HL-60 (cell line): Measurements from ENCODE around the gene DIP2C.

Experiments used
- DNase-seq, 2 experiments: peaks; one replicate each; pipeline ENCODE4 v3.0.0-alpha.2; 2010 to 2020; ENCODE audit warnings: low read depth in 1 of 2, low spot score in 1 of 2
- H3K27ac ChIP-seq: fragments of 250-450 bp; sonication (Bioruptor Pico); replicated peaks from 2 replicates; pipeline ENCODE4 v1.5.1; 2020; ENCODE audit warnings: mild to moderate bottlenecking, moderate library complexity
- H3K27me3 ChIP-seq: fragments of 250-450 bp; sonication (Bioruptor Pico); 2 replicates; pipeline ENCODE4 v1.5.1; 2021; ENCODE audit warnings: mild to moderate bottlenecking, moderate library complexity; ENCODE audit not compliant: insufficient read depth, poor library complexity, severe bottlenecking
- H3K4me3 ChIP-seq: replicated peaks from 2 replicates; pipeline ENCODE4 v1.5.1; 2011; ENCODE audit warnings: mild to moderate bottlenecking, control low read depth, low read length; ENCODE audit not compliant: insufficient read depth
- CTCF ChIP-seq: IDR thresholded peaks from one replicate; pipeline ENCODE4 v1.5.1; 2011; ENCODE audit warnings: low read length, control low read depth, inconsistent platforms; ENCODE audit not compliant: insufficient read depth
- GABPA ChIP-seq: IDR thresholded peaks from 2 replicates; pipeline ENCODE4 v1.6.1; 2012; ENCODE audit warnings: low read depth
- POLR2AphosphoS5 ChIP-seq: IDR thresholded peaks from 2 replicates; pipeline ENCODE4 v1.6.1; 2012; ENCODE audit warnings: low read depth
- REST ChIP-seq: IDR thresholded peaks from 2 replicates; pipeline ENCODE4 v1.6.1; 2012; ENCODE audit warnings: low read depth; ENCODE audit not compliant: insufficient replicate concordance
- SPI1 ChIP-seq: IDR thresholded peaks from 2 replicates; pipeline ENCODE4 v1.6.1; 2012; ENCODE audit warnings: low read depth, mild to moderate bottlenecking, borderline replicate concordance

DIP2C gene

GRCh38 chr10:557792-558328 is 131.6 kb downstream of the DIP2C start:
- Histone ChIP-seq H3K4me3 (no peak overlapping the region), H3K27me3 (no peaks in the 10 kb centered on the region), H3K27ac (no peak overlapping the region)
- no peak for TF ChIP-seq CTCF
- no peak for TF ChIP-seq SPI1
- TF ChIP-seq POLR2AphosphoS5: no peak
- TF ChIP-seq REST: no peak
- TF ChIP-seq GABPA: no peak
- DNase-seq: no peak

GRCh38 chr10:556971-557637 is 132.4 kb downstream of the DIP2C start:
- no peak overlapping the region for H3K27ac ChIP-seq
- no peak for TF ChIP-seq REST
- no peak for TF ChIP-seq POLR2AphosphoS5
- no peak for TF ChIP-seq SPI1
- no peak for TF ChIP-seq GABPA
- no peak for TF ChIP-seq CTCF
- no peak for DNase-seq
- H3K4me3 ChIP-seq: no peak overlapping the region
- H3K27me3 ChIP-seq: no peaks in the 10 kb centered on the region

GRCh38 chr10:555682-556350 is 133.7 kb downstream of the DIP2C start:
- Histone ChIP-seq H3K4me3 (no peak overlapping the region), H3K27me3 (no peaks in the 10 kb centered on the region), H3K27ac (no peak overlapping the region)
- no peak for DNase-seq
- TF ChIP-seq GABPA: no peak
- TF ChIP-seq CTCF: no peak
- TF ChIP-seq REST: no peak
- no peak for TF ChIP-seq POLR2AphosphoS5
- no peak for TF ChIP-seq SPI1
